Heart left ventricle (tissue), 16 donors: Measurements from ENCODE around the gene KCNQ2. TPM values are rescaled to one million over a fixed set of nuclear protein-coding genes. Genes with fewer than 3 reads are reported as not detected.

Experiments
- ATAC-seq, 4 donors: fragments of 200-7000 bp; cut with Tn5 transposase; one replicate each; pipeline ENCODE4 v1.9.1; 2020 to 2022; ENCODE audit warnings: moderate library complexity in 4 of 4, mild to moderate bottlenecking in 3 of 4, moderate number of reproducible peaks in 1 of 4
- DNase-seq, 5 donors: peaks; one replicate each; pipeline ENCODE4 v3.0.0-alpha.2; 2020
- H3K27ac ChIP-seq, 12 donors: fragments of 200-600 bp; sonication (generic) in 4 of 12; one replicate each; pipeline versions ENCODE4 v1.5.0 to v1.8.0; 2016 to 2022; ENCODE audit warnings: mild to moderate bottlenecking in 2 of 12
- H3K27me3 ChIP-seq, 9 donors: fragments of 200-600 bp; sonication (generic) in 2 of 9; one replicate each; pipeline versions ENCODE4 v1.5.1 to v1.8.0; 2016 to 2022; ENCODE audit warnings: mild to moderate bottlenecking in 3 of 9
- H3K36me3 ChIP-seq, 9 donors: fragments of 200-600 bp; sonication (generic) in 2 of 9; one replicate each; pipeline versions ENCODE4 v1.5.0 to v1.8.0; 2018 to 2022; ENCODE audit warnings: mild to moderate bottlenecking in 2 of 9
- H3K4me1 ChIP-seq, 12 donors: fragments of 200-600 bp; sonication (generic) in 4 of 12; one replicate each; pipeline versions ENCODE4 v1.5.0 to v1.8.0; 2016 to 2022; ENCODE audit warnings: mild to moderate bottlenecking in 3 of 12
- H3K4me3 ChIP-seq, 12 donors: fragments of 200-600 bp; sonication (generic) in 4 of 12; one replicate each; pipeline versions ENCODE4 v1.5.0 to v1.8.0; 2017 to 2022; ENCODE audit warnings: mild to moderate bottlenecking in 9 of 12, moderate library complexity in 4 of 12
- H3K9me3 ChIP-seq, 12 donors: fragments of 200-600 bp; sonication (generic) in 4 of 12; one replicate each; pipeline versions ENCODE4 v1.5.0 to v1.8.0; 2016 to 2022; ENCODE audit warnings: mild to moderate bottlenecking in 1 of 12
- POLR2A ChIP-seq, 2 donors: fragments of 450-650 bp; IDR thresholded peaks; one replicate each; pipeline ENCODE4 v1.6.1; 2017; ENCODE audit warnings: antibody characterized with exemption in 2 of 2, mild to moderate bottlenecking in 2 of 2, moderate library complexity in 2 of 2
- WGBS, 4 donors: extraction: QIAGEN DNeasy Blood & Tissue Kit in 2 of 4; methylation state at CpG; one replicate each; pipeline versions ENCODE4 v1.1.5 to v1.1.7; 2013 to 2018; 5-methylcytosine and 5-hydroxymethylcytosine counted together
- intact Hi-C, 10 donors: fragments of 100-400 bp; cut with DNase I; formaldehyde crosslinking; loops; one replicate each; pipeline versions ENCODE4 v1.11.1 to v1.14.2; 2022
- polyA plus RNA-seq, 2 donors: library from polyadenylated mRNA; stranded (reverse); fragments of 200-250 nt; gene quantifications; one replicate each; pipeline ENCODE4 v1.2.3, GENCODE V29; 2013
- total RNA-seq, 9 donors: library from RNA; depleted of rRNA in 2 of 9; stranded (reverse); fragments of >200 nt in 2 of 9; fragmentation: NEBNext Ultra II Directional in 3 of 9; extraction: Animal tissue kit (Norgen Biotek cat#: 25700) in 3 of 9; gene quantifications; one replicate each; pipeline versions ENCODE4 v1.1.0 to v1.2.4, GENCODE V29; 2016 to 2023
- TF ChIP-seq, protein P1 (sequence below), 12 donors: fragments of 200-600 bp; sonication (generic) in 4 of 12; IDR thresholded peaks; one replicate each; pipeline versions ENCODE4 v1.5.0 to v1.8.0; 2018 to 2022; ENCODE audit warnings: antibody characterized with exemption in 12 of 12, mild to moderate bottlenecking in 5 of 12
- donor health status: ischemic (EF 13 %, LVEDD 7.1; RV severe dilation, severe dysfunction).
- donor health status: healthy with polysubstance abuse.
- donor health status: DM: no; HTN: yes; CAD: no.
- donor health status: DM: no; HTN: no; CAD: no.
- donor health status: ischemic (EF 25% LVEDD 6.9; RV normal size, moderate dysfunction).
- donor health status: ischemic (EF 25% LVEDD 5.7; RV mildly dilated, moderate dysfunction).
- donor health status: healthy.
- donor health status: DM: yes; HTN: yes; CAD: no.
- donor health status: ischemic (EF 35%, LVEDD 5.7; RV mildly dilated, moderate dysfunction).
- donor health status: nonischemic (EF 11% LVEDD 7.7; RV severe dilation, severe dysfunction).
- donor health status: DM: yes; HTN: yes; CAD: no.
- donor health status: PGD.
- donor health status: ischemic (EF 29% LVEDD 5.4; RV normal size, mild dysfunction).
- donor health status: nonischemic (EF 23%, LVEDD 6.1; RV moderate dilation, normal function).

Gene KCNQ2
- total and polyA plus RNA-seq, 11 donors: 0.06 to 2.6 (median 0.65) TPM; not detected in 7

DNA sequence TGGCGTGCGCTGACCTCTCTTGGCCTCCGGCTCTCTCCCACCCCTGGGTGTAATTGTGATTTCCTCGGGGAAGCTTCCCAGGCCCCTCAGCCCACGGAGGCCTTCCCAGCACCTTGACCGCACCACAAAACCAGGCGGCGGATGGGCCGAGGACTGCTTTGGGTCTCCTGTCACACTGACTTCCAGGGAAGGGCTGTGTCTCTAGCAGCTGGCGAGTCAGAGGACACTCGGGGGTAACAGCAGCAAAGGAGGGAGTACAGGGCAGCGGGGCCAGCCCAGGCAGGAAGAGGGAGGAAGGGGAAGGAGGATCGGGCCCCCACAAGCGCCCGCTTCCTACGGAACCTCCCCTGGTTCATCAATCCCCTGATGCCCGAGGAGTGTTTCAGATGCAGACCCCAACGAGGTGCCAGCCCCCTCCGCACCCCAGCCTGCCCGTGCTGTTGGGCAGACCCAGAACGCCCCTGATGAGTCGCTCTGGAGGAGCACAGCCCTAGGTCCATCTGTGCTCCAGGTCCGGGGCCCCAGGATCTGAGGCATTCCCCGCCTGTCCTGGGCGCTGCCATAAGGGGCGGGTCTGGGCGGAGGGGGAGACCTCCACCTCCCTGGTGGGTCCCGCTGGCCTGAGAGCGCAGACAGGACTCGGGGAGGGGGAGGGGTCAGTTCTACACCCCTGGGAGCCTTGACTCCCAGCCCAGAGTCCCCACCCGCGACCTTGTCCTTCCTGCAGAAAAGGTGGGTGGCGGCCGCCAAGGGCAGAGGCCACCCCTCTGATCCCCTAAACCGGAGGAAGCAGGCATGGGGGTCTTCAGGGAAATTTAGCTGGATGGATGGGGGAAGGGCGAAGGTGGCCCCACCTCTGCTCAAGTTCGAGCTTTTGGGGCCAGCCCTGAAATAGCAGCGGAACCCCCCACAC, 112.3 kb downstream of the KCNQ2 start:
- WGBS, 4 donors: 34 to 61% (median 44%) methylated on average over 17 to 38 of the region's 38 CpGs

DNA sequence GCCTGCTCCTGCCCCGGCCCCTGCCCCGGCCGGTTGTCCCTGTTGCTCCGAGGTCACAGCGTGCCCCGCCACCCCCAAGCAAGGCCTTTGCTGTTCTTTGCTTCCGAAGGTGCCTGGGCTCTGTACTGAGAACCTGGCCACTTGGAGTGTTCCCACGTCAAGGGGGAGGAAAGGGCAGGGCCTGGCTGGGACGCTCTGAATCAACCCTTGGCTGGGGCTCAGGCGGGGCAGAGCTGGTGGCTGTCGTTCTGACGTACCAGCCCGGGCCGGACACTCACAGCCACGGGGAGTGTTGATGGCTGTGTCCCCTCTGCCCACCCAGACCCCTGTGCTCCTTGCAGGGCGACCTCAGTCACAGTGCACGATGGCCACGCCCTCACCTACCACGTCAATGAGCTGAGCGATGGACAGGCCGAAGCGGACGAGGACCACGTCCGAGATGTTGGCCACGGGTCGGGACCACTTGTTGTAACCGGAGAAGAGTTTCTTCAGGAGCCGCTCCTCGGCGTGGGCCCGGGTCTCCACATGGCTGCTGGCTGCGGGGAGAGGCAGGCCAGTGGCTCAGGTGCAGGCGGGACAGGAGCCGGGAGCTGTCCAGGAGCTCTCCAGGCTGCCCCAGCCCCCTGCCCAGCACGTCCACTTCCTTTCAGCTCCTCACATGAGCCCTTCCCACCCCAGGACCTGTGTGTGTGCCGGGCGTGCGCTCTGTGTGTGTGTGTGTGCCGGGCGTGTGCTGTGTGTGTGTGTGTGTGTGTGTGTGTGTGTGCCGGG, 113.1 kb downstream of the KCNQ2 start:
- TF ChIP-seq POLR2A (IDR thresholded peaks at IDR 0.05): no peak
- TF ChIP-seq, protein P1, sequence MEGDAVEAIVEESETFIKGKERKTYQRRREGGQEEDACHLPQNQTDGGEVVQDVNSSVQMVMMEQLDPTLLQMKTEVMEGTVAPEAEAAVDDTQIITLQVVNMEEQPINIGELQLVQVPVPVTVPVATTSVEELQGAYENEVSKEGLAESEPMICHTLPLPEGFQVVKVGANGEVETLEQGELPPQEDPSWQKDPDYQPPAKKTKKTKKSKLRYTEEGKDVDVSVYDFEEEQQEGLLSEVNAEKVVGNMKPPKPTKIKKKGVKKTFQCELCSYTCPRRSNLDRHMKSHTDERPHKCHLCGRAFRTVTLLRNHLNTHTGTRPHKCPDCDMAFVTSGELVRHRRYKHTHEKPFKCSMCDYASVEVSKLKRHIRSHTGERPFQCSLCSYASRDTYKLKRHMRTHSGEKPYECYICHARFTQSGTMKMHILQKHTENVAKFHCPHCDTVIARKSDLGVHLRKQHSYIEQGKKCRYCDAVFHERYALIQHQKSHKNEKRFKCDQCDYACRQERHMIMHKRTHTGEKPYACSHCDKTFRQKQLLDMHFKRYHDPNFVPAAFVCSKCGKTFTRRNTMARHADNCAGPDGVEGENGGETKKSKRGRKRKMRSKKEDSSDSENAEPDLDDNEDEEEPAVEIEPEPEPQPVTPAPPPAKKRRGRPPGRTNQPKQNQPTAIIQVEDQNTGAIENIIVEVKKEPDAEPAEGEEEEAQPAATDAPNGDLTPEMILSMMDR (IDR thresholded peaks at IDR 0.05): no peak
- Histone ChIP-seq H3K4me3 (no peak overlapping the region), H3K27me3 (peaks cover 14 to 64% (median 31%) of the 10 kb centered on the region in 9 donors), H3K27ac (no peak overlapping the region), H3K4me1 (peaks cover 0 to 41% (median 3%) of the 10 kb centered on the region in 12 donors), H3K9me3 (no peaks in the 10 kb centered on the region), H3K36me3 (no peaks in the 10 kb centered on the region)
- ATAC-seq (peak in 2 of 4 donors; percentile 3 to 46), DNase-seq (peak in 1 of 5 donors; percentile 65)
- 77 to 86% (median 82%) methylated on average over 14 to 42 of the region's 42 CpGs for WGBS, 4 donors
- intact Hi-C loops: no loop called here

More for the DNA sequence above, 112.3 kb downstream of the KCNQ2 start:
- no peaks in the 10 kb centered on the region for H3K36me3 ChIP-seq
- H3K27ac ChIP-seq: no peak overlapping the region
- no peaks in the 10 kb centered on the region for H3K9me3 ChIP-seq
- peak overlapping the region in 1 of 12 donors; percentile 34 for H3K4me3 ChIP-seq
- intact Hi-C loops: no loop called here
- H3K4me1 ChIP-seq: peaks cover 0 to 41% (median 3%) of the 10 kb centered on the region in 12 donors
- H3K27me3 ChIP-seq: peaks cover 14 to 70% (median 31%) of the 10 kb centered on the region in 9 donors
- TF ChIP-seq POLR2A (IDR thresholded peaks at IDR 0.05): no peak
- TF ChIP-seq, protein P1 (IDR thresholded peaks at IDR 0.05): no peak
- DNase-seq: peak in 1 of 5 donors; percentile 42
- ATAC-seq: no peak

DNA sequence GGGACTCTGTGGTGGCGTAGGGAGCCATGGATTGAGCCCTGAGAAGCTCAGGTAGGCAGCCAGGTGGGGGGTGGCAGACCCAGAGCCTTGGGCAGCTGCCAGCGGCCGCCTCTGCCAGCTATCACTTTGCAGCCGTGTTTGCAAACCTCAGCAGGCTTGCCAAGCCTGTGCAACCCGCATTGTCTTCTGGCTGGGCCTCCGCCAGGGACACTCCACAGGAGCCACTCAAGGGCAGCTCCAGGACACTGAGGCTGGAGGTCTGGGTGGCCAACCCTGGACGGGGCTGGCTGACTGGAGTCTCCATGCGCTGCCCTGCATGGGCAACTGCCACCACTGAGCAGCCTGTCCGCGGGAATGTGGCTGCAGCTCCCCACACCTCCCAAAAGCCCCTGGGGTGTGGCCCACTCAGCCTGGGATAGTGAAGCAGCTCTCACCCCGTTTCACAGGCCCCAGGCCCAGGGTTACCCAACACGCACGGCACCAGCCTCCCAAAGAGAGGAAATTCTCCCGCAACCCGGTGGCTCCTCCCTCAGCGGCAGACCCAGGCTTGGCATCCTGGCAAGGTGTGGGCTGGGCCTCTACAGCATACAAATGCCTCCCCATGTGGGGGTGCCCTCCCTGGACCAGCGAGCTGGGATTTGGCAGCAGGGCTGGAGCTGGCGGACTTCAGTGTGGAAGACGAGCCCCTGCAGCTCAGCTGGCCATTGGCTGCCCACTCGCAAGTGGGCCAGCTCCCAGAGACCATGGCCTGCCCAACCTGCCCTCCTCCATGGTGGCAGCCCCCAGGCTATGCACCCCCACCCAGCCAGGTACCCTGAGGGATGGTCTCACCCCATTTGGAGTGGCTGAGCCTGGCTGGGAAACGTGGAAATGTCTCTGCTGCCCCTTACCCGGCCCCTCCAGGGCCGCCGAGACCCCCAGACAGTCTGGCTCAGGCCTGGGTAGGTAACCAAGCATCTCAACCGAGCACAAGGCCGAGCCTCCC, 114.2 kb downstream of the KCNQ2 start:
- H3K4me3 ChIP-seq: no peak overlapping the region
- no peaks in the 10 kb centered on the region for H3K36me3 ChIP-seq
- DNase-seq (peak; percentile 57 to 89 (median 79)), ATAC-seq (peak; percentile 73 to 93 (median 84))
- H3K4me1 ChIP-seq: peaks cover 0 to 34% (median 3%) of the 10 kb centered on the region in 12 donors
- TF ChIP-seq POLR2A (IDR thresholded peaks at IDR 0.05): no peak
- TF ChIP-seq, protein P1 (IDR thresholded peaks at IDR 0.05): no peak
- intact Hi-C loops: no loop called here
- H3K27me3 ChIP-seq: peaks cover 14 to 53% (median 25%) of the 10 kb centered on the region in 9 donors
- 57 to 65% (median 62%) methylated on average over 17 to 26 of the region's 26 CpGs for WGBS, 4 donors
- H3K27ac ChIP-seq: no peak overlapping the region
- H3K9me3 ChIP-seq: no peaks in the 10 kb centered on the region
